IMR-90 (cell line): ENCODE results near the gene OR2T11. TPM values are rescaled to one million over a fixed set of nuclear protein-coding genes. Genes with fewer than 3 reads are reported as not detected.

Source experiments
- ATAC-seq: fragments of 200-7000 bp; cut with Tn5 transposase; 2 replicates; pipeline ENCODE4 v1.9.1; 2020; ENCODE audit warnings: low read depth, mild to moderate bottlenecking, moderate library complexity
- BruUV-seq: library from RNA; stranded (reverse); fragments of 400-500 nt; replicated peaks from 2 replicates; lab custom pipeline; 2021; lab: Mats Ljungman, UMichigan
- CTCF ChIA-PET: fragments of 300-600 bp; formaldehyde crosslinking; extraction: SDS; loops from one replicate; lab custom pipeline; 2021; ENCODE audit warnings: antibody characterized with exemption; lab: Yijun Ruan, JAX
- POLR2A ChIA-PET: fragments of 300-600 bp; sonication (Branson Sonifier 250); formaldehyde crosslinking; loops from one replicate; lab custom pipeline; 2022; ENCODE audit warnings: antibody characterized with exemption; ENCODE audit not compliant: unreplicated experiment; lab: Charles Lee
- DNase-seq: peaks from one replicate; pipeline ENCODE4 v3.0.0; 2013
- H2AFZ ChIP-seq: replicated peaks from 2 replicates; pipeline ENCODE3; 2013; ENCODE audit warnings: low read length, mild to moderate bottlenecking; ENCODE audit not compliant: poor library complexity
- H2AK5ac ChIP-seq: 2 replicates; pipeline ENCODE4 v1.6.1; 2013; ENCODE audit warnings: low read depth, low read length, inconsistent platforms
- H2AK9ac ChIP-seq: replicated peaks from 2 replicates; pipeline ENCODE3; 2013; ENCODE audit warnings: mild to moderate bottlenecking, low read depth, low read length, moderate library complexity; ENCODE audit not compliant: poor library complexity
- H2BK120ac ChIP-seq: 2 replicates; pipeline ENCODE4 v1.6.1; 2013; ENCODE audit warnings: low read depth, low read length, inconsistent platforms
- H2BK15ac ChIP-seq: 3 replicates; pipeline ENCODE4 v1.6.1; 2013; ENCODE audit warnings: low read depth, low read length, inconsistent platforms
- H2BK20ac ChIP-seq: 2 replicates; pipeline ENCODE4 v1.6.1; 2013; ENCODE audit warnings: low read depth, mild to moderate bottlenecking, inconsistent platforms, low read length, moderate library complexity
- H2BK5ac ChIP-seq: 2 replicates; pipeline ENCODE4 v1.6.1; 2013; ENCODE audit warnings: mild to moderate bottlenecking, low read depth, low read length, inconsistent platforms; ENCODE audit not compliant: poor library complexity, severe bottlenecking
- H3K14ac ChIP-seq: replicated peaks from 2 replicates; pipeline ENCODE4 v1.6.1; 2013; ENCODE audit warnings: low read depth, low read length, inconsistent platforms
- H3K18ac ChIP-seq: 2 replicates; pipeline ENCODE4 v1.6.1; 2013; ENCODE audit warnings: low read depth, low read length, control low read depth
- H3K23ac ChIP-seq: 2 replicates; pipeline ENCODE4 v1.6.1; 2013; ENCODE audit warnings: low read depth, low read length, inconsistent platforms
- H3K27ac ChIP-seq: 2 replicates; pipeline ENCODE4 v1.5.1; 2013; ENCODE audit warnings: mild to moderate bottlenecking, control low read depth, low read length; ENCODE audit not compliant: insufficient read depth
- H3K27me3 ChIP-seq: 2 replicates; pipeline ENCODE4 v1.6.1; 2013; ENCODE audit warnings: low read length; ENCODE audit not compliant: control insufficient read depth, insufficient read depth
- H3K36me3 ChIP-seq: 2 replicates; pipeline ENCODE4 v1.6.1; 2013; ENCODE audit warnings: low read length, mixed read lengths; ENCODE audit not compliant: control insufficient read depth, insufficient read depth
- H3K4ac ChIP-seq: 2 replicates; pipeline ENCODE4 v1.6.1; 2013; ENCODE audit warnings: low read depth, low read length, inconsistent platforms
- H3K4me1 ChIP-seq: 2 replicates; pipeline ENCODE4 v1.6.1; 2013; ENCODE audit warnings: low read length, mixed read lengths; ENCODE audit not compliant: control insufficient read depth, insufficient read depth
- H3K4me2 ChIP-seq: 2 replicates; pipeline ENCODE4 v1.6.1; 2013; ENCODE audit warnings: low read depth, mild to moderate bottlenecking, control low read depth, low read length, moderate library complexity
- H3K4me3 ChIP-seq: 2 replicates; pipeline ENCODE4 v1.5.1; 2013; ENCODE audit warnings: low read depth, mild to moderate bottlenecking, control low read depth, low read length, moderate library complexity; ENCODE audit not compliant: insufficient read depth
- H3K56ac ChIP-seq: 2 replicates; pipeline ENCODE4 v1.6.1; 2013; ENCODE audit warnings: low read length, inconsistent platforms; ENCODE audit not compliant: insufficient read depth; ENCODE audit errors: extremely low read depth
- H3K79me1 ChIP-seq, 2 experiments: 2 replicates each; pipeline ENCODE4 v1.6.1; 2013; ENCODE audit warnings: low read length in 2 of 2, inconsistent platforms in 1 of 2, low read depth in 1 of 2
- H3K9ac ChIP-seq: 2 replicates; pipeline ENCODE4 v1.6.1; 2013; ENCODE audit warnings: low read depth, low read length, control low read depth
- H3K9me1 ChIP-seq: 2 replicates; pipeline ENCODE4 v1.6.1; 2013; ENCODE audit warnings: low read length, inconsistent platforms; ENCODE audit not compliant: insufficient read depth
- H3K9me3 ChIP-seq: 2 replicates; pipeline ENCODE4 v1.6.1; 2013; ENCODE audit warnings: low read length; ENCODE audit not compliant: control insufficient read depth, insufficient read depth
- H4K20me1 ChIP-seq: 2 replicates; pipeline ENCODE4 v1.6.1; 2013; ENCODE audit warnings: low read length, inconsistent platforms; ENCODE audit not compliant: insufficient read depth
- H4K5ac ChIP-seq: 2 replicates; pipeline ENCODE4 v1.6.1; 2013; ENCODE audit warnings: mild to moderate bottlenecking, low read depth, low read length, control low read depth
- H4K8ac ChIP-seq, 2 experiments: 2 replicates each; pipeline ENCODE4 v1.6.1; 2013; ENCODE audit warnings: low read depth in 2 of 2, low read length in 2 of 2, control low read depth in 1 of 2, inconsistent platforms in 1 of 2
- H4K91ac ChIP-seq: 2 replicates; pipeline ENCODE4 v1.6.1; 2013; ENCODE audit warnings: low read depth, low read length, inconsistent platforms; ENCODE audit not compliant: insufficient read depth
- BHLHE40 ChIP-seq: fragments of 150-350 bp; IDR thresholded peaks from 2 replicates; pipeline ENCODE4 v1.6.1; 2016; ENCODE audit warnings: mild to moderate bottlenecking, low read depth, low read length
- CHD1 ChIP-seq: IDR thresholded peaks from 2 replicates; pipeline ENCODE4 v1.6.1; 2012; ENCODE audit warnings: low read depth, low read length, improper control_type of control experiment
- CTCF ChIP-seq: conservative IDR thresholded peaks from 2 replicates; pipeline ENCODE4 v1.5.1; 2012; ENCODE audit warnings: mild to moderate bottlenecking, low read depth, low read length, improper control_type of control experiment
- MAZ ChIP-seq: IDR thresholded peaks from 2 replicates; pipeline ENCODE4 v1.6.1; 2012; ENCODE audit warnings: low read depth, mild to moderate bottlenecking, low read length, improper control_type of control experiment, moderate library complexity, borderline replicate concordance
- MXI1 ChIP-seq: IDR thresholded peaks from 2 replicates; pipeline ENCODE4 v1.6.1; 2012; ENCODE audit warnings: low read depth, mild to moderate bottlenecking, low read length, moderate library complexity, borderline replicate concordance
- NFE2L2 ChIP-seq: fragments of 150-350 bp; IDR thresholded peaks from 2 replicates; pipeline ENCODE4 v1.6.1; 2016; ENCODE audit warnings: low read depth, mild to moderate bottlenecking, low read length
- POLR2A ChIP-seq: IDR thresholded peaks from 2 replicates; pipeline ENCODE4 v1.6.1; 2012; ENCODE audit warnings: mild to moderate bottlenecking, low read depth, low read length
- RAD21 ChIP-seq: IDR thresholded peaks from 2 replicates; pipeline ENCODE4 v1.6.1; 2012; ENCODE audit warnings: low read length, improper control_type of control experiment
- RCOR1 ChIP-seq: IDR thresholded peaks from 2 replicates; pipeline ENCODE4 v1.6.1; 2012; ENCODE audit warnings: mild to moderate bottlenecking, low read length, improper control_type of control experiment; ENCODE audit not compliant: insufficient replicate concordance
- RFX5 ChIP-seq: IDR thresholded peaks from 2 replicates; pipeline ENCODE4 v1.8.0; 2012; ENCODE audit warnings: low read depth, mild to moderate bottlenecking, low read length, moderate library complexity
- SMC3 ChIP-seq: fragments of 150-350 bp; IDR thresholded peaks from 2 replicates; pipeline ENCODE4 v1.6.1; 2016; ENCODE audit warnings: low read depth, mild to moderate bottlenecking, antibody characterized with exemption, low read length, moderate library complexity
- WGBS, 2 experiments: methylation state at CpG; one replicate each; pipeline versions ENCODE4 v1.1.5 to v1.1.7; 2013; ENCODE audit warnings: missing lambda C conversion rate in 2 of 2; ENCODE audit not compliant: insufficient read length in 1 of 2; ENCODE audit errors: extremely low coverage in 2 of 2; 5-methylcytosine and 5-hydroxymethylcytosine counted together
- dilution Hi-C: fragments of 300-500 bp; cut with HindIII; formaldehyde crosslinking; loops from one replicate; pipeline ENCODE4 v1.14.3; 2018; ENCODE audit warnings: low sequenced_read_pairs; ENCODE audit not compliant: unreplicated experiment
- in situ Hi-C: fragments of 300-500 bp; cut with MboI; formaldehyde crosslinking; loops from 3 replicates; pipeline ENCODE4 v1.14.3; 2019; ENCODE audit warnings: low sequenced_read_pairs, inconsistent platforms, mixed read lengths
- intact Hi-C: fragments of 100-400 bp; cut with micrococcal nuclease; formaldehyde crosslinking; loops from 2 replicates; pipeline ENCODE4 v1.10.0; 2022
- polyA plus RNA-seq, 3 experiments: library from polyadenylated mRNA; depleted of rRNA; stranded (reverse); fragments of >200 nt; gene quantifications; 2 replicates each; pipeline ENCODE4 v1.2.3, GENCODE V29; 2012; ENCODE audit warnings: low replicate concordance in 1 of 3
- total RNA-seq: library from RNA; depleted of rRNA; stranded (reverse); fragments of >200 nt; gene quantifications from 2 replicates; pipeline ENCODE4 v1.2.3, GENCODE V29; 2012
- TF ChIP-seq, protein P1 (sequence below): fragments of 150-350 bp; IDR thresholded peaks from 2 replicates; pipeline ENCODE4 v1.6.1; 2017; ENCODE audit warnings: mild to moderate bottlenecking, antibody characterized with exemption, low read length, low read depth

Gene OR2T11
- total and polyA plus RNA-seq, 2 of the 4 experiments (the other 2 are of a cell fraction) = not detected

- no CpG with 5 or more reads among the region's 1 CpG for WGBS, 2 experiments
- BruUV-seq = no TSS peak
- no peaks in the 10 kb centered on the region for H3K9me1 ChIP-seq
Measured at GRCh38 chr1:248613742-248614141, 21.1 kb downstream of the OR2T11 start.

More at GRCh38 chr1:248613742-248614141, 21.1 kb downstream of the OR2T11 start:
- Histone ChIP-seq H4K20me1 (no peaks in the 10 kb centered on the region), H2BK5ac (no peak overlapping the region), H3K18ac (no peak overlapping the region), H2BK120ac (no peak overlapping the region), H4K8ac (no peak overlapping the region), H2AFZ (no peak overlapping the region), H3K27me3 (no peaks in the 10 kb centered on the region), H2BK20ac (no peak overlapping the region), H3K23ac (no peak overlapping the region), H3K27ac (no peak overlapping the region), H2AK5ac (no peak overlapping the region), H4K5ac (no peak overlapping the region), H3K9me3 (no peaks in the 10 kb centered on the region), H2AK9ac (no peak overlapping the region), H3K14ac (no peak overlapping the region), H3K4me1 (no peaks in the 10 kb centered on the region), H3K79me1 (no peaks in the 10 kb centered on the region), H3K4me2 (no peak overlapping the region), H3K4ac (no peak overlapping the region), H4K91ac (no peak overlapping the region), H3K56ac (no peak overlapping the region), H2BK15ac (no peak overlapping the region), H3K9ac (no peak overlapping the region), H3K36me3 (no peaks in the 10 kb centered on the region), H3K4me3 (no peak overlapping the region)
- ChIA-PET POLR2A (no interaction called here), CTCF (no interaction called here)
- no peak for DNase-seq
- TF ChIP-seq RAD21 (no peak), SMC3 (no peak), POLR2A (no peak), BHLHE40 (no peak), NFE2L2 (no peak), CTCF (no peak), RFX5 (no peak), MXI1 (no peak), CHD1 (no peak), MAZ (no peak), RCOR1 (no peak)
- TF ChIP-seq, protein P1, sequence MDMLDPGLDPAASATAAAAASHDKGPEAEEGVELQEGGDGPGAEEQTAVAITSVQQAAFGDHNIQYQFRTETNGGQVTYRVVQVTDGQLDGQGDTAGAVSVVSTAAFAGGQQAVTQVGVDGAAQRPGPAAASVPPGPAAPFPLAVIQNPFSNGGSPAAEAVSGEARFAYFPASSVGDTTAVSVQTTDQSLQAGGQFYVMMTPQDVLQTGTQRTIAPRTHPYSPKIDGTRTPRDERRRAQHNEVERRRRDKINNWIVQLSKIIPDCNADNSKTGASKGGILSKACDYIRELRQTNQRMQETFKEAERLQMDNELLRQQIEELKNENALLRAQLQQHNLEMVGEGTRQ = no peak
- intact Hi-C loops = no loop called here
- dilution Hi-C loops = no loop called here
- ATAC-seq = no peak
- in situ Hi-C loops = no loop called here
